Naive B cell (primary cell): ENCODE data around the gene PLA2G2A. TPM values are rescaled to one million over a fixed set of nuclear protein-coding genes. Genes with fewer than 3 reads are reported as not detected.
"Not testable (repeated sequence)": the region's sequence is repeated elsewhere in the genome, so short reads cannot be mapped to it uniquely, and the experiment has no call there.

Experiments used
- ATAC-seq, 2 donors: fragments of 150-1000 bp; cut with Tn5 transposase; 2 replicates each; pipeline ENCODE4 v1.10.0; 2021; ENCODE audit warnings: low read depth in 2 of 2, mild to moderate bottlenecking in 2 of 2, moderate library complexity in 2 of 2
- DNase-seq: peaks from one replicate; pipeline ENCODE4 v3.0.0; 2022
- H3K27ac Mint-ChIP-seq, 6 donors: one replicate each; pipeline ENCODE4 v1.8.0; 2020 to 2022; ENCODE audit warnings: mild to moderate bottlenecking in 6 of 6, mixed read lengths in 6 of 6, moderate library complexity in 5 of 6, inconsistent platforms in 2 of 6
- H3K27me3 Mint-ChIP-seq, 3 donors: one replicate each; pipeline ENCODE4 v1.8.0; 2021 to 2022; ENCODE audit warnings: mixed read lengths in 3 of 3, mild to moderate bottlenecking in 1 of 3
- H3K36me3 Mint-ChIP-seq, 2 donors: one replicate each; pipeline ENCODE4 v1.8.0; 2020 to 2022; ENCODE audit warnings: mixed read lengths in 2 of 2, inconsistent platforms in 1 of 2, mild to moderate bottlenecking in 1 of 2
- H3K4me1 Mint-ChIP-seq, 3 donors: one replicate each; pipeline ENCODE4 v1.8.0; 2020 to 2022; ENCODE audit warnings: mixed read lengths in 3 of 3, inconsistent platforms in 1 of 3, mild to moderate bottlenecking in 1 of 3, moderate library complexity in 1 of 3
- H3K4me3 Mint-ChIP-seq, 8 donors: one replicate each; pipeline ENCODE4 v1.8.0; 2020 to 2022; ENCODE audit warnings: mild to moderate bottlenecking in 8 of 8, mixed read lengths in 8 of 8, moderate library complexity in 8 of 8, inconsistent platforms in 2 of 8
- H3K9me3 Mint-ChIP-seq, 7 donors: one replicate each; pipeline ENCODE4 v1.8.0; 2020 to 2022; ENCODE audit warnings: mixed read lengths in 7 of 7, mild to moderate bottlenecking in 5 of 7, inconsistent platforms in 2 of 7, moderate library complexity in 1 of 7
- polyA plus RNA-seq, 6 donors: library from polyadenylated mRNA; unstranded; fragments of 300-500 nt; fragmentation: Illumina TruSeq; gene quantifications; one replicate each; pipeline ENCODE4 v1.2.3, GENCODE V29; 2021; ENCODE audit warnings: low read depth in 6 of 6

The PLA2G2A gene
- polyA plus RNA-seq, 6 donors from 2014 or later = not detected

DNA sequence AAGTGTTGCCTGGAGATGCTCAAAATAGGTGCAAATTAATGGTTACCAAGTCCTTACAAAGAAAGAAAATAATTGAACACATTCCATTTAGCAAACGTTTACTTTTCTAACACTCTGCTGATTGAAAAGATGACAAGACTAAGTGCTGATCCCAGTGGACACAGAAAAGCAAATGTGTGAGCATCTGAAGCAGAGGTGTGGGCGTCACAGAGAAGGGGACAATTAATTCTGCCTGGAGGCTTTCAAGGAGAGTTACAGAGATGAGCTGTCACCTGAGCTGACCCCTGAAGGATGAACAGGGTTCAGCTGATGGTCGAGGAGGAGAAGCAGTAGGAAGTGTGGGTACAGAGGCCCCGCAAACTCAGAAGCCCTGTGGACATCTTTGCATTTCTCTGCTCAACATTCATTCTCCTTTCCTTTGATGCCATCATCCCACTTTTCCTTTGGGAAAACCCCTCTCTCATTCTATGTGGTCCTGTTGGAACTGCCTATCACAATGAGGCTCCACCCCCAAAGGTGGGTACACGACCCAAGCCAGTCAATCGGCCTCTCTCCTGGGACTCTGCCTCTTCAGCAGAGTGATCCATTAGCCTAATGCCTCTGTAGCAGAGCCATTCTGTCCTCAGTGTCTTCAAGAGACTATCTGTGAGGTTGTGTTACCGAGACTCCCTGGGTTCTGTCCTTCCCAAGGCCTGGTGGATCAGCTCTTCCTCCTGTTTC, 38.8 kb downstream of the PLA2G2A start:
- H3K9me3 Mint-ChIP-seq = peaks cover 0 to 4% (median 0%) of the 10 kb centered on the region in 7 donors
- H3K4me3 Mint-ChIP-seq = no peak overlapping the region
- DNase-seq (no peak), ATAC-seq (no peak)
- H3K27ac Mint-ChIP-seq = peak overlapping the region in 1 of 6 donors; percentile 68
- H3K4me1 Mint-ChIP-seq = peaks cover 0 to 11% (median 3%) of the 10 kb centered on the region in 3 donors
- H3K27me3 Mint-ChIP-seq = peaks cover 16 to 21% (median 20%) of the 10 kb centered on the region in 3 donors
- H3K36me3 Mint-ChIP-seq = no peaks in the 10 kb centered on the region

DNA sequence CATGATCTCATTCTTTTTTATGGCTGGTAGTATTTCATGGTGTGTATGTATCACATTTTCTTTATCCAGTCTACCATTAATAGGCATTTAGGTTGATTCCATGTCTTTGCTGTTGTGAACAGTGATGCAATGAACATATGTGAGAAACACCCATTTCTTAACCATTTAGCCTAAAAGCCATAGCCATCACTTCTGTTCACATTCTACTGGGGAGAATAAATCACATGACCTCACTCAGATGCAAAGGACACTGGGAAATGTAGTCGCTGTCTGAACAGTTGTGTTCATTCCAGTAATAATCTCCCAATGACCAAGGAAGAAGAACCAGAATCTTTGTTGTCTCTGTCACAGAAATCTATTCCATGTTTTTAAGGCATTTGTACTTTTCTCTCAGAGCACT, 40.9 kb downstream of the PLA2G2A start:
- Mint-ChIP-seq H3K27ac (no peak overlapping the region), H3K27me3 (peaks cover 0 to 8% (median 7%) of the 10 kb centered on the region in 3 donors), H3K9me3 (peaks cover 0 to 5% (median 3%) of the 10 kb centered on the region in 7 donors), H3K4me1 (peaks cover 0 to 12% (median 3%) of the 10 kb centered on the region in 3 donors), H3K36me3 (peaks cover 0 to under 1% of the 10 kb centered on the region in 2 donors), H3K4me3 (no peak overlapping the region)
- DNase-seq (no peak), ATAC-seq (no peak)

DNA sequence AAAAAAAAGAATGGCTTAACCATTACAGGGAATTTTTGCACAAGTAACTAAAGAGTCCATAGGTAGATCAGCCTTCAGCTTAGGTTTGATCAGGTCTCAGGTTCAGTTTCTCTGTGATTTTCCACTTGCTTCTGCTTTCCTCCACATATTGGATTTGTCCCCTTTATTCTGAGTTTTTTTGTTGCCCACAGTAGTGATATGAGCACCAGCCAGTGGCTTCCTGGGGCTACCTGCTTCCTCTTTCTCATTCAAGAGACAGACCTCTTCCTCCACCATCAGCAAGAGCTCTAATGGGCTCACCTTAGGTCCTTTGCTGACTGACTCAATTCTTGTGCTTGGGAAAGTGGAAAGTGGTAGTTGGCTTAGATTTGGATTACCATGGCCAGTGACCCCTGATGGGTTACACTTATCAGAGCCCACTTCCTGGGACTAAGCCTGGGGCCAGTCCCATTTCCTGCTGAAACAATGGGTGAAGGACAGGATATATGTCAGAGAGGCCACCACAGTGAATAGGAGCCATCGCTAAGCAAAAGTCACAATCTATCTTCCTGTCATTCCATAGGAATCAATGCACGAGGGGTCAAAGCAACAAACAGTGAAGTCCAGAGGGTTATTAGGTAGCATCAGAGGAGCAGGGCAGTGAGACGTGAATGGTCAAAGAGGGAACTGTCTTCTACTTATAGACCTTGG, 43.2 kb downstream of the PLA2G2A start:
- peaks cover 0 to 12% (median 3%) of the 10 kb centered on the region in 3 donors for H3K4me1 Mint-ChIP-seq
- H3K27ac Mint-ChIP-seq = peak overlapping the region in 1 of 6 donors; percentile 89
- no peak for DNase-seq
- ATAC-seq = peak in 1 of 2 donors; percentile 43
- H3K36me3 Mint-ChIP-seq = peaks cover 6 to 20% of the 10 kb centered on the region in 2 donors
- H3K9me3 Mint-ChIP-seq = peaks cover 12 to 25% (median 20%) of the 10 kb centered on the region in 7 donors
- H3K27me3 Mint-ChIP-seq = peaks cover 0 to 10% (median 8%) of the 10 kb centered on the region in 3 donors
- no peak overlapping the region for H3K4me3 Mint-ChIP-seq

- peaks cover 14 to 20% of the 10 kb centered on the region in 2 donors for H3K36me3 Mint-ChIP-seq
- H3K4me3 Mint-ChIP-seq = no peak overlapping the region
- DNase-seq (no peak), ATAC-seq (no peak)
- H3K27ac Mint-ChIP-seq = no peak overlapping the region
- H3K4me1 Mint-ChIP-seq = peaks cover 0 to 12% (median 3%) of the 10 kb centered on the region in 3 donors
- H3K9me3 Mint-ChIP-seq = peaks cover 15 to 40% (median 34%) of the 10 kb centered on the region in 7 donors
- H3K27me3 Mint-ChIP-seq = peaks cover 0 to 13% (median 0%) of the 10 kb centered on the region in 3 donors
Observed at GRCh38 chr1:19934336-19934735, 45.1 kb downstream of the PLA2G2A start.

- no peak for DNase-seq
- peaks cover 0 to 16% (median 0%) of the 10 kb centered on the region in 3 donors for H3K27me3 Mint-ChIP-seq
- H3K4me1 Mint-ChIP-seq = peaks cover 0 to 9% (median 3%) of the 10 kb centered on the region in 3 donors
- peaks cover 15 to 44% (median 39%) of the 10 kb centered on the region in 7 donors for H3K9me3 Mint-ChIP-seq
- H3K4me3 Mint-ChIP-seq = no peak overlapping the region
- H3K36me3 Mint-ChIP-seq = peaks cover 17 to 20% of the 10 kb centered on the region in 2 donors
- no peak overlapping the region for H3K27ac Mint-ChIP-seq
- ATAC-seq = no peak
Observed at GRCh38 chr1:19932866-19933265, 46.6 kb downstream of the PLA2G2A start.

DNA sequence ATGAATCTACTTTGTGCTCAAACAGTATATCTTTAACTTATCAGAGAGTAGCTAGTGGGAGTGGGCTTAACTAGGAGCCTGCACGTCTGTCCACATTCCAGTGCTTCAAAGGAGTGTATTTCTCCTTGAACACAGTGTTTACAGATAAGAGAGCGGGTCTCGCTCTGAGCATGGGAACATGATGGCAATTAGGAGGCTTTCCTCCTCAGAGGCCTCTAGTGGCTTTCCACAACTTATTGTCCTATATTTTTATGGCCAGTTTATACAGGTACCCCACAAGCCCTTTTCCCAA, 52.3 kb downstream of the PLA2G2A start:
- H3K4me1 Mint-ChIP-seq, H3K4me3 Mint-ChIP-seq, ATAC-seq, H3K27ac Mint-ChIP-seq, DNase-seq: not testable (repeated sequence)
- Mint-ChIP-seq H3K36me3 (peaks cover 6 to 11% of the 10 kb centered on the region in 2 donors), H3K9me3 (peaks cover 8 to 32% (median 25%) of the 10 kb centered on the region in 7 donors), H3K27me3 (peaks cover 0 to 22% (median 9%) of the 10 kb centered on the region in 3 donors)

DNA sequence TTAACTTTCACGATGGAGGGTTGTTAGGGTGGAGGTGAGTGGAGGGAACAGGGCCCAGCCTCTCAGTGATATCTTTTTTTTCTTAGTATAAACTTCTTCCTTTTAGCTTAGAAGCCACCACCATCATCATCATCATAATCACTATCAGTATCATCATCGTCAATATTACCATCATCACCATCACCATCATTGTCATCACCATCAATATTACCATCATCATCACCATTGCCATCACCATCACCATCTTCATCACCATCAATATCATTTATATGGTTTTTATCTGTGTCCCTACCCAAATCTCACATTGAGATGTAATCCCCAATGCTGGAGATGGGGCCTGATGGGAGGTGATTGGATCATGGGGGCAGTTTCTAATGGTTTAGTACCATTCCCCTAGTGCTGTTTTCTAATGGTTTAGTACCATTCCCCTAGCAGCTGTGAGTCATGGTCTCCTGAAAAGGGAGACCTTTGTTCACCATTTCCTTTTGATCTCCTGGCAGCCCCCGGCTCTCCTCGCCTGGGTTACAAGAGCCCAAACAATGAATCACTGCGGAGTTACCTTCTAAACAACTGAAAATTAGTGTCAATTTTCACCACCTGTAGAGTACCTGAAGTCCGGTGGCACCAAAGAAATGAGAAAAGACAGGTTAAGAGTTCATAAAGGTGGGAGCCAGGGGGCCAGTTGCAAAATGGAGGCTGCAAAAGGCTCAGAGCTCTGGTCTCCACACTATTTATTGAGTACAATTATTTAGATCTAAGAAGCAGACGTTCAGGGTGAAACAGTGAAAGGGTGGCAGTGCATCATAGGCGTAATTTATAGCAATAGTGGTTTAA, 52.9 kb downstream of the PLA2G2A start:
- Mint-ChIP-seq H3K36me3 (peaks cover under 1 to 11% of the 10 kb centered on the region in 2 donors), H3K27me3 (peaks cover 0 to 18% (median 9%) of the 10 kb centered on the region in 3 donors), H3K27ac (no peak overlapping the region), H3K9me3 (peaks cover 3 to 26% (median 19%) of the 10 kb centered on the region in 7 donors), H3K4me1 (no peaks in the 10 kb centered on the region), H3K4me3 (no peak overlapping the region)
- DNase-seq (no peak), ATAC-seq (no peak)

Other genes starting within 250 kb of the PLA2G2A start
- 10 to 100 TPM; 11.2 to 19.7 (median 13.8) TPM for gene TMCO4, start 179.7 kb downstream of the PLA2G2A start, polyA plus RNA-seq
- not detected for gene RNF186, start 164.3 kb downstream of the PLA2G2A start, polyA plus RNA-seq
- 1 to 10 TPM in 4 of 6 donors, under 1 TPM in 2; 0.74 to 3.6 (median 2.0) TPM for gene OTUD3, start 97.2 kb downstream of the PLA2G2A start, polyA plus RNA-seq
- not detected for gene PLA2G2E, start 56.0 kb downstream of the PLA2G2A start, polyA plus RNA-seq
- not detected for gene PLA2G5, start 90.6 kb upstream of the PLA2G2A start, polyA plus RNA-seq
- 1 to 10 TPM; 3.2 to 5.1 (median 4.0) TPM for gene PLA2G2D, start 139.9 kb upstream of the PLA2G2A start, polyA plus RNA-seq
- not detected for gene PLA2G2F, start 159.7 kb upstream of the PLA2G2A start, polyA plus RNA-seq
- gene UBXN10, start 206.5 kb upstream of the PLA2G2A start, polyA plus RNA-seq = under 1 TPM in 5 of 6 donors, not detected in 1; 0.06 to 0.82 (median 0.16) TPM
- gene PLA2G2C, start 206.9 kb upstream of the PLA2G2A start, polyA plus RNA-seq = not detected